GM12878 (cell line): ENCODE measurements around the gene SYNPR. TPM values are rescaled to one million over a fixed set of nuclear protein-coding genes. Genes with fewer than 3 reads are reported as not detected.

Source experiments
- ATAC-seq: fragments of 200-7000 bp; cut with Tn5 transposase; 3 replicates; pipeline ENCODE4 v1.9.1; 2020; ENCODE audit warnings: mild to moderate bottlenecking, moderate library complexity
- BruUV-seq: library from RNA; stranded (reverse); fragments of 400-500 nt; replicated peaks from 2 replicates; lab custom pipeline; 2021; lab: Mats Ljungman, UMichigan
- CTCF ChIA-PET: fragments of 300-600 bp; sonication (Branson Sonifier 250); formaldehyde crosslinking; extraction: SDS; loops from one replicate; lab custom pipeline; 2021; ENCODE audit warnings: inconsistent platforms; lab: Yijun Ruan, JAX
- POLR2A ChIA-PET: fragments of 350-600 bp; formaldehyde crosslinking; extraction: SDS; loops from one replicate; lab custom pipeline; 2021; ENCODE audit warnings: inconsistent platforms; lab: Charles Lee
- RAD21 ChIA-PET: fragments of 300-600 bp; sonication (Branson Sonifier 250); formaldehyde crosslinking; loops from one replicate; lab custom pipeline; 2023; ENCODE audit warnings: antibody characterized with exemption; ENCODE audit not compliant: unreplicated experiment; lab: Charles Lee
- SMC1A ChIA-PET: fragments of 300-600 bp; sonication (Branson Sonifier 250); formaldehyde crosslinking; loops from one replicate; lab custom pipeline; 2023; ENCODE audit not compliant: unreplicated experiment, uncharacterized antibody; lab: Charles Lee
- DNase-seq: peaks from one replicate; pipeline ENCODE4 v3.0.0-alpha.2; 2011; ENCODE audit warnings: low read depth, low spot score
- FAIRE-seq: peaks from 3 replicates; lab custom pipeline; 2011; peaks lifted over from hg19 to GRCh38; lab: Jason Lieb, UNC
- H2AFZ ChIP-seq: 2 replicates; pipeline ENCODE4 v1.6.0; 2011; ENCODE audit warnings: low read depth, low read length, control low read depth; ENCODE audit not compliant: control insufficient read depth
- H3K27ac ChIP-seq: 2 replicates; pipeline ENCODE4 v1.5.1; 2011; ENCODE audit warnings: control low read depth; ENCODE audit not compliant: control insufficient read depth, insufficient read depth
- H3K27me3 ChIP-seq, 2 experiments: replicated peaks in 1 of 2; 2 replicates each; pipeline versions ENCODE4 v1.6.0 to v1.6.1; 2011; ENCODE audit warnings: low read length in 1 of 2; ENCODE audit not compliant: control insufficient read depth in 2 of 2, insufficient read depth in 2 of 2
- H3K36me3 ChIP-seq, 2 experiments: 2 replicates each; pipeline ENCODE4 v1.5.1; 2011; ENCODE audit warnings: low read length in 1 of 2; ENCODE audit not compliant: control insufficient read depth in 2 of 2, insufficient read depth in 2 of 2
- H3K4me1 ChIP-seq: 2 replicates; pipeline ENCODE4 v1.6.1; 2011; ENCODE audit warnings: mild to moderate bottlenecking, low read length, moderate library complexity, mixed read lengths; ENCODE audit not compliant: control insufficient read depth, insufficient read depth
- H3K4me2 ChIP-seq: 2 replicates; pipeline ENCODE4 v1.6.0; 2011; ENCODE audit warnings: control low read depth; ENCODE audit not compliant: control insufficient read depth, insufficient read depth
- H3K4me3 ChIP-seq: fragments of 200-600 bp; sonication (generic); 2 replicates; pipeline ENCODE4 v1.5.1; 2016
- H3K79me2 ChIP-seq: 2 replicates; pipeline ENCODE4 v1.6.0; 2011; ENCODE audit warnings: low read length; ENCODE audit not compliant: control insufficient read depth, insufficient read depth
- H3K9ac ChIP-seq: 2 replicates; pipeline ENCODE4 v1.8.0; 2011; ENCODE audit warnings: low read length, control low read depth, mixed read lengths; ENCODE audit not compliant: control insufficient read depth, insufficient read depth
- H3K9me3 ChIP-seq: replicated peaks from 3 replicates; pipeline ENCODE4 v1.5.1; 2011; ENCODE audit warnings: mild to moderate bottlenecking, low read length; ENCODE audit not compliant: control insufficient read depth, insufficient read depth
- H4K20me1 ChIP-seq: 2 replicates; pipeline ENCODE4 v1.6.0; 2011; ENCODE audit not compliant: control insufficient read depth, insufficient read depth
- BCL11A ChIP-seq: IDR thresholded peaks from 2 replicates; pipeline ENCODE4 v1.6.1; 2011; ENCODE audit warnings: low read depth, low read length
- CHD2 ChIP-seq: IDR thresholded peaks from 2 replicates; pipeline ENCODE4 v1.6.1; 2011; ENCODE audit warnings: low read depth, low read length, improper control_type of control experiment, borderline replicate concordance
- E2F4 ChIP-seq: IDR thresholded peaks from 2 replicates; pipeline ENCODE4 v1.6.1; 2012; ENCODE audit warnings: low read depth, low read length, improper control_type of control experiment
- JUND ChIP-seq: IDR thresholded peaks from 2 replicates; pipeline ENCODE4 v1.6.1; 2012; ENCODE audit warnings: low read depth, mild to moderate bottlenecking, low read length, improper control_type of control experiment, moderate library complexity
- MAX ChIP-seq: IDR thresholded peaks from 2 replicates; pipeline ENCODE4 v1.6.1; 2012; ENCODE audit warnings: low read depth, low read length, improper control_type of control experiment
- PAX5 ChIP-seq: IDR thresholded peaks from 2 replicates; pipeline ENCODE4 v1.6.1; 2011; ENCODE audit warnings: low read depth, low read length, borderline replicate concordance
- RELB ChIP-seq: fragments of 450-650 bp; IDR thresholded peaks from 2 replicates; pipeline ENCODE4 v1.6.1; 2017; ENCODE audit warnings: low read depth, mild to moderate bottlenecking, moderate library complexity
- SREBF2 ChIP-seq: IDR thresholded peaks from 2 replicates; pipeline ENCODE4 v1.6.1; 2012; ENCODE audit warnings: mild to moderate bottlenecking, low read length
- TAF1 ChIP-seq: IDR thresholded peaks from 2 replicates; pipeline ENCODE4 v1.6.1; 2011; ENCODE audit warnings: mild to moderate bottlenecking, low read depth, low read length, borderline replicate concordance
- WRNIP1 ChIP-seq: IDR thresholded peaks from 2 replicates; pipeline ENCODE4 v1.6.1; 2011; ENCODE audit warnings: low read depth, low read length, improper control_type of control experiment, borderline replicate concordance
- ZNF207 ChIP-seq: fragments of 450-650 bp; IDR thresholded peaks from 2 replicates; pipeline ENCODE4 v1.6.1; 2014; ENCODE audit warnings: antibody characterized with exemption, mild to moderate bottlenecking, borderline replicate concordance
- WGBS: methylation state at CpG from one replicate; pipeline ENCODE4 v1.1.6; 2016; ENCODE audit warnings: low lambda C conversion rate; ENCODE audit not compliant: insufficient replicate concordance, insufficient coverage; ENCODE audit errors: missing lambda C conversion rate; 5-methylcytosine and 5-hydroxymethylcytosine counted together
- in situ Hi-C: fragments of 300-500 bp; cut with MboI; formaldehyde crosslinking; loops from 9 replicates; pipeline ENCODE4 v1.14.3; 2018; ENCODE audit warnings: mixed read lengths
- intact Hi-C: fragments of 100-400 bp; cut with micrococcal nuclease; formaldehyde crosslinking; loops from one replicate; pipeline ENCODE4 v1.14.2; 2022; ENCODE audit not compliant: unreplicated experiment
- polyA plus RNA-seq, 11 experiments: library from polyadenylated mRNA; depleted of rRNA in 4 of 11; unstranded in 6 of 11; stranded (reverse) in 5 of 11; fragments of >200 nt; fragmentation: Nextera tagmentation in 4 of 11; fragmentation: Illumina TruSeq in 1 of 11; extraction: Ambion mirVana in 4 of 11; extraction: Trizol in 1 of 11; gene quantifications; 1 replicate in 1 of 11; 2 replicates in 10 of 11; pipeline versions ENCODE4 v1.2.1 to v1.2.3, GENCODE V29; 2011 to 2016; ENCODE audit warnings: inconsistent platforms in 2 of 11, missing spikeins in 2 of 11, low read depth in 1 of 11
- total RNA-seq, 4 experiments: library from RNA; depleted of rRNA in 3 of 4; stranded (reverse); fragments of >200 nt in 3 of 4; fragmentation: Illumina TruSeq in 1 of 4; extraction: Trizol in 1 of 4; gene quantifications; 2 replicates each; pipeline versions ENCODE4 v1.2.1 to v1.2.3, GENCODE V29; 2013 to 2021

Gene SYNPR
- total and polyA plus RNA-seq, 10 of the 15 experiments (the other 5 are each of a cell fraction or from before 2014, with no cell fraction given), result not detected

GRCh38 chr3:63240381-63240902, 37.7 kb upstream of the SYNPR start:
- no peaks in the 10 kb centered on the region for H3K4me1 ChIP-seq
- H3K79me2 ChIP-seq, result no peaks in the 10 kb centered on the region
- no peaks in the 10 kb centered on the region for H3K36me3 ChIP-seq
- no peak overlapping the region for H3K4me2 ChIP-seq
- ATAC-seq (no peak), DNase-seq (no peak), FAIRE-seq (no peak)
- ChIA-PET POLR2A (no interaction called here), CTCF (interaction anchor here (0.7 kb wide), 1 partner anchor 11 kb away, joined by 3 read pairs; no protein-coding TSS in a partner anchor), SMC1A (no interaction called here), RAD21 (no interaction called here)
- no peak overlapping the region for H3K4me3 ChIP-seq
- no peaks in the 10 kb centered on the region for H3K9me3 ChIP-seq
- H3K9ac ChIP-seq, result no peak overlapping the region
- no peak overlapping the region for H3K27ac ChIP-seq
- TF ChIP-seq BCL11A (no peak), E2F4 (no peak), JUND (no peak), PAX5 (no peak), MAX (no peak)
- no peak overlapping the region for H2AFZ ChIP-seq
- no TSS peak for BruUV-seq
- H3K27me3 ChIP-seq, result no peaks in the 10 kb centered on the region
- in situ Hi-C loops (no loop called here), intact Hi-C loops (no loop called here)
- no peaks in the 10 kb centered on the region for H4K20me1 ChIP-seq
- WGBS, result 41% methylated on average over 5 of the region's 5 CpGs

GRCh38 chr3:63242124-63242523, 36.0 kb upstream of the SYNPR start:
- ATAC-seq, result no peak
- no peak overlapping the region for H3K27ac ChIP-seq
- H3K4me2 ChIP-seq, result no peak overlapping the region
- no peak for DNase-seq
- no peaks in the 10 kb centered on the region for H4K20me1 ChIP-seq
- in situ Hi-C loops, result no loop called here
- H3K4me3 ChIP-seq, result no peak overlapping the region
- intact Hi-C loops, result no loop called here
- ChIA-PET SMC1A (no interaction called here), CTCF (interaction anchor here (1.6 kb wide), 1 partner anchor 10 kb away, joined by 5 read pairs; no protein-coding TSS in a partner anchor), POLR2A (interaction anchor here (0.6 kb wide), 1 partner anchor 672 kb away, joined by 5 read pairs; no protein-coding TSS in a partner anchor), RAD21 (no interaction called here)
- H3K9ac ChIP-seq, result no peak overlapping the region
- H3K9me3 ChIP-seq, result no peaks in the 10 kb centered on the region
- H3K27me3 ChIP-seq, result no peaks in the 10 kb centered on the region
- H2AFZ ChIP-seq, result no peak overlapping the region
- BruUV-seq, result no TSS peak
- H3K36me3 ChIP-seq, result no peaks in the 10 kb centered on the region
- WGBS, result 9% methylated on average over 2 of the region's 2 CpGs
- no peaks in the 10 kb centered on the region for H3K79me2 ChIP-seq
- H3K4me1 ChIP-seq, result no peaks in the 10 kb centered on the region
- no peak for FAIRE-seq
- TF ChIP-seq SREBF2 (no peak), RELB (no peak), TAF1 (no peak), WRNIP1 (no peak), JUND (no peak), ZNF207 (no peak), CHD2 (no peak)
